GM23338 (cell line): ENCODE results near the gene UIMC1. TPM values are rescaled to one million over a fixed set of nuclear protein-coding genes. Genes with fewer than 3 reads are reported as not detected.

Experiments
- ATAC-seq: fragments of 200-7000 bp; cut with Tn5 transposase; 3 replicates; pipeline ENCODE4 v1.9.1; 2020
- DNase-seq: peaks from one replicate; pipeline ENCODE4 v3.0.0-alpha.2; 2015; ENCODE audit warnings: low spot score
- H2AFZ ChIP-seq: fragments of 200-600 bp; sonication (generic); 2 replicates; pipeline ENCODE4 v1.8.0; 2016; ENCODE audit warnings: antibody characterized with exemption, mild to moderate bottlenecking, moderate library complexity
- H3F3A ChIP-seq: fragments of 200-600 bp; sonication (generic); replicated peaks from 2 replicates; pipeline ENCODE4 v1.8.0; 2017; ENCODE audit warnings: antibody characterized with exemption, mixed run types, low read depth
- H3K27ac ChIP-seq: fragments of 200-600 bp; sonication (generic); 2 replicates; pipeline ENCODE4 v1.6.1; 2016; ENCODE audit warnings: low read depth
- H3K27me3 ChIP-seq: fragments of 200-600 bp; sonication (generic); 2 replicates; pipeline ENCODE4 v1.8.0; 2016; ENCODE audit warnings: mild to moderate bottlenecking, mixed run types, moderate library complexity; ENCODE audit not compliant: insufficient read depth
- H3K36me3 ChIP-seq: fragments of 200-600 bp; sonication (generic); 2 replicates; pipeline ENCODE4 v1.8.0; 2016; ENCODE audit warnings: mild to moderate bottlenecking; ENCODE audit not compliant: insufficient read depth
- H3K4me1 ChIP-seq: fragments of 200-600 bp; sonication (generic); 2 replicates; pipeline ENCODE4 v1.8.0; 2016; ENCODE audit warnings: mild to moderate bottlenecking, moderate library complexity; ENCODE audit not compliant: insufficient read depth
- H3K4me2 ChIP-seq: fragments of 200-600 bp; sonication (generic); 2 replicates; pipeline ENCODE4 v1.7.1; 2017; ENCODE audit warnings: mixed run types
- H3K4me3 ChIP-seq: fragments of 200-600 bp; sonication (generic); 2 replicates; pipeline ENCODE4 v1.6.1; 2016; ENCODE audit warnings: mixed run types
- H3K79me2 ChIP-seq: fragments of 200-600 bp; sonication (generic); replicated peaks from 2 replicates; pipeline ENCODE4 v1.8.0; 2017; ENCODE audit warnings: mild to moderate bottlenecking; ENCODE audit not compliant: insufficient read depth
- H3K9me2 ChIP-seq: fragments of 200-600 bp; sonication (generic); 2 replicates; pipeline ENCODE4 v1.8.0; 2017; ENCODE audit not compliant: insufficient read depth
- H4K20me1 ChIP-seq: fragments of 200-600 bp; sonication (generic); replicated peaks from 2 replicates; pipeline ENCODE4 v1.8.0; 2017; ENCODE audit warnings: mild to moderate bottlenecking; ENCODE audit not compliant: insufficient read depth
- H3K27ac Mint-ChIP-seq: 2 replicates; pipeline ENCODE4 v1.8.0; 2020; ENCODE audit warnings: inconsistent platforms, mild to moderate bottlenecking, moderate library complexity, mixed read lengths
- H3K27me3 Mint-ChIP-seq: 3 replicates; pipeline ENCODE4 v1.8.0; 2022; ENCODE audit warnings: low read depth, mild to moderate bottlenecking, moderate library complexity, mixed read lengths, inconsistent platforms; ENCODE audit not compliant: insufficient read depth, poor library complexity
- H3K36me3 Mint-ChIP-seq: 3 replicates; pipeline ENCODE4 v1.8.0; 2021; ENCODE audit warnings: low read depth, mild to moderate bottlenecking, inconsistent platforms, moderate library complexity, mixed read lengths
- H3K4me1 Mint-ChIP-seq: 3 replicates; pipeline ENCODE4 v1.8.0; 2020; ENCODE audit warnings: mild to moderate bottlenecking, inconsistent platforms, mixed read lengths
- H3K4me3 Mint-ChIP-seq: 3 replicates; pipeline ENCODE4 v1.8.0; 2021; ENCODE audit warnings: moderate library complexity, mild to moderate bottlenecking, inconsistent platforms, mixed read lengths
- H3K9me3 Mint-ChIP-seq: 3 replicates; pipeline ENCODE4 v1.8.0; 2020; ENCODE audit warnings: moderate library complexity, mild to moderate bottlenecking, inconsistent platforms, mixed read lengths
- CREB1 ChIP-seq: fragments of 250-450 bp; sonication (Bioruptor Pico); IDR thresholded peaks from 2 replicates; pipeline ENCODE4 v1.5.0; 2020; ENCODE audit warnings: low read depth, mild to moderate bottlenecking, moderate library complexity
- CTCF ChIP-seq, 2 experiments: fragments of 200-600 bp in 1 of 2; sonication (generic) in 1 of 2; conservative IDR thresholded peaks; 2 replicates each; pipeline versions ENCODE4 v1.5.1 to v1.6.1; 2016 to 2017; ENCODE audit warnings: antibody characterized with exemption in 2 of 2, low read depth in 2 of 2, mild to moderate bottlenecking in 2 of 2, moderate library complexity in 1 of 2
- EZH2 ChIP-seq: fragments of 200-600 bp; sonication (generic); IDR thresholded peaks from one replicate; pipeline ENCODE4 v1.8.0; 2017; ENCODE audit warnings: antibody characterized with exemption, mild to moderate bottlenecking, low read depth; ENCODE audit not compliant: unreplicated experiment
- JUNB ChIP-seq: IDR thresholded peaks from one replicate; pipeline ENCODE4 v1.6.1; 2016; ENCODE audit warnings: antibody characterized with exemption; ENCODE audit not compliant: unreplicated experiment
- NANOG ChIP-seq: IDR thresholded peaks from 2 replicates; pipeline ENCODE4 v1.6.1; 2016; ENCODE audit warnings: antibody characterized with exemption, borderline replicate concordance
- POLR2AphosphoS5 ChIP-seq: IDR thresholded peaks from 2 replicates; pipeline ENCODE4 v1.6.1; 2016; ENCODE audit warnings: antibody characterized with exemption, low read depth
- STAT1 ChIP-seq: IDR thresholded peaks from one replicate; pipeline ENCODE4 v1.6.1; 2016; ENCODE audit warnings: antibody characterized with exemption; ENCODE audit not compliant: unreplicated experiment
- ZNF331 ChIP-seq: fragments of 250-450 bp; sonication (Bioruptor Pico); IDR thresholded peaks from 2 replicates; pipeline ENCODE4 v1.5.0; 2020; ENCODE audit warnings: low read depth, mild to moderate bottlenecking, moderate library complexity
- polyA plus RNA-seq: library from polyadenylated mRNA; unstranded; fragments of >200 nt; fragmentation: Nextera tagmentation; extraction: Ambion mirVana; gene quantifications from 2 replicates; pipeline ENCODE4 v1.2.1, GENCODE V29; 2016
- total RNA-seq: library from RNA; depleted of rRNA; stranded (reverse); fragments of >200 nt; shearing (Covaris generic); gene quantifications from 2 replicates; pipeline ENCODE4 v1.2.3, GENCODE V29; 2014
- TF ChIP-seq, protein P1 (sequence below): fragments of 250-450 bp; sonication (Bioruptor Pico); IDR thresholded peaks from 2 replicates; pipeline ENCODE4 v1.5.0; 2020; ENCODE audit warnings: mild to moderate bottlenecking, moderate library complexity
- TF ChIP-seq, protein P2 (sequence below): IDR thresholded peaks from 2 replicates; pipeline ENCODE4 v1.6.1; 2016; ENCODE audit warnings: antibody characterized with exemption
- TF ChIP-seq, protein P3 (sequence below): IDR thresholded peaks from one replicate; pipeline ENCODE4 v1.6.1; 2018; ENCODE audit warnings: antibody characterized with exemption; ENCODE audit not compliant: unreplicated experiment

UIMC1 gene
- total and polyA plus RNA-seq, 2 experiments from 2014 or later, result 36.4 to 40.1 TPM

GRCh38 chr5:176895831-176896230 is 110.7 kb downstream of the UIMC1 start (continued):
- TF ChIP-seq, protein P1, sequence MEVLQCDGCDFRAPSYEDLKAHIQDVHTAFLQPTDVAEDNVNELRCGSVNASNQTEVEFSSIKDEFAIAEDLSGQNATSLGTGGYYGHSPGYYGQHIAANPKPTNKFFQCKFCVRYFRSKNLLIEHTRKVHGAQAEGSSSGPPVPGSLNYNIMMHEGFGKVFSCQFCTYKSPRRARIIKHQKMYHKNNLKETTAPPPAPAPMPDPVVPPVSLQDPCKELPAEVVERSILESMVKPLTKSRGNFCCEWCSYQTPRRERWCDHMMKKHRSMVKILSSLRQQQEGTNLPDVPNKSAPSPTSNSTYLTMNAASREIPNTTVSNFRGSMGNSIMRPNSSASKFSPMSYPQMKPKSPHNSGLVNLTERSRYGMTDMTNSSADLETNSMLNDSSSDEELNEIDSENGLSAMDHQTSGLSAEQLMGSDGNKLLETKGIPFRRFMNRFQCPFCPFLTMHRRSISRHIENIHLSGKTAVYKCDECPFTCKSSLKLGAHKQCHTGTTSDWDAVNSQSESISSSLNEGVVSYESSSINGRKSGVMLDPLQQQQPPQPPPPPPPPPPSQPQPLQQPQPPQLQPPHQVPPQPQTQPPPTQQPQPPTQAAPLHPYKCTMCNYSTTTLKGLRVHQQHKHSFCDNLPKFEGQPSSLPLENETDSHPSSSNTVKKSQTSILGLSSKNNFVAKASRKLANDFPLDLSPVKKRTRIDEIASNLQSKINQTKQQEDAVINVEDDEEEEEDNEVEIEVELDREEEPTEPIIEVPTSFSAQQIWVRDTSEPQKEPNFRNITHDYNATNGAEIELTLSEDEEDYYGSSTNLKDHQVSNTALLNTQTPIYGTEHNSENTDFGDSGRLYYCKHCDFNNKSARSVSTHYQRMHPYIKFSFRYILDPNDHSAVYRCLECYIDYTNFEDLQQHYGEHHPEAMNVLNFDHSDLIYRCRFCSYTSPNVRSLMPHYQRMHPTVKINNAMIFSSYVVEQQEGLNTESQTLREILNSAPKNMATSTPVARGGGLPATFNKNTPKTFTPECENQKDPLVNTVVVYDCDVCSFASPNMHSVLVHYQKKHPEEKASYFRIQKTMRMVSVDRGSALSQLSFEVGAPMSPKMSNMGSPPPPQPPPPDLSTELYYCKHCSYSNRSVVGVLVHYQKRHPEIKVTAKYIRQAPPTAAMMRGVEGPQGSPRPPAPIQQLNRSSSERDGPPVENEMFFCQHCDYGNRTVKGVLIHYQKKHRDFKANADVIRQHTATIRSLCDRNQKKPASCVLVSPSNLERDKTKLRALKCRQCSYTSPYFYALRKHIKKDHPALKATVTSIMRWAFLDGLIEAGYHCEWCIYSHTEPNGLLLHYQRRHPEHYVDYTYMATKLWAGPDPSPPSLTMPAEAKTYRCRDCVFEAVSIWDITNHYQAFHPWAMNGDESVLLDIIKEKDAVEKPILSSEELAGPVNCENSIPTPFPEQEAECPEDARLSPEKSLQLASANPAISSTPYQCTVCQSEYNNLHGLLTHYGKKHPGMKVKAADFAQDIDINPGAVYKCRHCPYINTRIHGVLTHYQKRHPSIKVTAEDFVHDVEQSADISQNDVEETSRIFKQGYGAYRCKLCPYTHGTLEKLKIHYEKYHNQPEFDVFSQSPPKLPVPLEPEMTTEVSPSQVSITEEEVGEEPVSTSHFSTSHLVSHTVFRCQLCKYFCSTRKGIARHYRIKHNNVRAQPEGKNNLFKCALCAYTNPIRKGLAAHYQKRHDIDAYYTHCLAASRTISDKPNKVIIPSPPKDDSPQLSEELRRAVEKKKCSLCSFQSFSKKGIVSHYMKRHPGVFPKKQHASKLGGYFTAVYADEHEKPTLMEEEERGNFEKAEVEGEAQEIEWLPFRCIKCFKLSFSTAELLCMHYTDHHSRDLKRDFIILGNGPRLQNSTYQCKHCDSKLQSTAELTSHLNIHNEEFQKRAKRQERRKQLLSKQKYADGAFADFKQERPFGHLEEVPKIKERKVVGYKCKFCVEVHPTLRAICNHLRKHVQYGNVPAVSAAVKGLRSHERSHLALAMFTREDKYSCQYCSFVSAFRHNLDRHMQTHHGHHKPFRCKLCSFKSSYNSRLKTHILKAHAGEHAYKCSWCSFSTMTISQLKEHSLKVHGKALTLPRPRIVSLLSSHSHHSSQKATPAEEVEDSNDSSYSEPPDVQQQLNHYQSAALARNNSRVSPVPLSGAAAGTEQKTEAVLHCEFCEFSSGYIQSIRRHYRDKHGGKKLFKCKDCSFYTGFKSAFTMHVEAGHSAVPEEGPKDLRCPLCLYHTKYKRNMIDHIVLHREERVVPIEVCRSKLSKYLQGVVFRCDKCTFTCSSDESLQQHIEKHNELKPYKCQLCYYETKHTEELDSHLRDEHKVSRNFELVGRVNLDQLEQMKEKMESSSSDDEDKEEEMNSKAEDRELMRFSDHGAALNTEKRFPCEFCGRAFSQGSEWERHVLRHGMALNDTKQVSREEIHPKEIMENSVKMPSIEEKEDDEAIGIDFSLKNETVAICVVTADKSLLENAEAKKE (CRISPR knock-in tag), result no peak
- no peak for TF ChIP-seq STAT1
- TF ChIP-seq CTCF (conservative IDR thresholded peaks at IDR 0.05; ENCODE audit: low read depth in 2 of 2), result no peak

DNA sequence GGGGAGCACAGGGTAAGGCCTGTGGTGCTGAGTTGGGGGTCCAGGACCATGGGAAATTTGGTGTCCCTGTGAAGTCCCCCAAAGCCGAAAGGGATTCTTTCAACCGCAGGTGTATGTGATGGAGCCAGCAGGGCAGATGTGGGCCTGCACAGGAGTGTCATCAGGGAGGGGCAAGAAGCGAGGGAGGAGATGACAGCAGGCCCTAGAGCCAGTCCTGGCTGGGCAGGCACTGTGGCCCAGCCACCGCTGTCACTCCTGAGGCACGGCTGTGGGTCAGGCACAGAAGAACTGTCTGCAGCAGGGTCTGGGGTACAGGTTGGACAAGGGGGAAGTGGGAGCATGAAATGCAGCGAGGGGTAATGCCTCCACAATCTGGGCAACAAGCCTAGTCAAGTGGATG is 112.3 kb downstream of the UIMC1 start:
- H3K79me2 ChIP-seq, result no peaks in the 10 kb centered on the region
- ATAC-seq (no peak), DNase-seq (no peak)
- H3K9me3 Mint-ChIP-seq, result no peaks in the 10 kb centered on the region
- no peak overlapping the region for H2AFZ ChIP-seq
- H3K4me2 ChIP-seq, result no peak overlapping the region
- no peak overlapping the region for H3K4me3 Mint-ChIP-seq
- no peaks in the 10 kb centered on the region for H3K36me3 ChIP-seq
- H3K36me3 Mint-ChIP-seq, result no peaks in the 10 kb centered on the region
- no peak overlapping the region for H3K27ac ChIP-seq
- no peak overlapping the region for H3K4me3 ChIP-seq
- H4K20me1 ChIP-seq, result no peaks in the 10 kb centered on the region
- H3K4me1 Mint-ChIP-seq, result peaks cover 12% of the 10 kb centered on the region
- H3K4me1 ChIP-seq, result no peaks in the 10 kb centered on the region
- no peaks in the 10 kb centered on the region for H3K9me2 ChIP-seq
- H3K27me3 ChIP-seq, result no peaks in the 10 kb centered on the region
- peaks cover 5% of the 10 kb centered on the region for H3K27me3 Mint-ChIP-seq
- H3F3A ChIP-seq, result no peaks in the 10 kb centered on the region
- no peak overlapping the region; the same call in 1 of the 2 replicates for H3K27ac Mint-ChIP-seq
- TF ChIP-seq, protein P2, sequence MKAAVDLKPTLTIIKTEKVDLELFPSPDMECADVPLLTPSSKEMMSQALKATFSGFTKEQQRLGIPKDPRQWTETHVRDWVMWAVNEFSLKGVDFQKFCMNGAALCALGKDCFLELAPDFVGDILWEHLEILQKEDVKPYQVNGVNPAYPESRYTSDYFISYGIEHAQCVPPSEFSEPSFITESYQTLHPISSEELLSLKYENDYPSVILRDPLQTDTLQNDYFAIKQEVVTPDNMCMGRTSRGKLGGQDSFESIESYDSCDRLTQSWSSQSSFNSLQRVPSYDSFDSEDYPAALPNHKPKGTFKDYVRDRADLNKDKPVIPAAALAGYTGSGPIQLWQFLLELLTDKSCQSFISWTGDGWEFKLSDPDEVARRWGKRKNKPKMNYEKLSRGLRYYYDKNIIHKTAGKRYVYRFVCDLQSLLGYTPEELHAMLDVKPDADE, result no peak
- TF ChIP-seq NANOG, result no peak
- TF ChIP-seq CREB1, result no peak
- TF ChIP-seq ZNF331 (CRISPR knock-in tag), result no peak
- TF ChIP-seq JUNB, result no peak
- TF ChIP-seq POLR2AphosphoS5, result no peak
- no peak for TF ChIP-seq EZH2
- TF ChIP-seq, protein P3, sequence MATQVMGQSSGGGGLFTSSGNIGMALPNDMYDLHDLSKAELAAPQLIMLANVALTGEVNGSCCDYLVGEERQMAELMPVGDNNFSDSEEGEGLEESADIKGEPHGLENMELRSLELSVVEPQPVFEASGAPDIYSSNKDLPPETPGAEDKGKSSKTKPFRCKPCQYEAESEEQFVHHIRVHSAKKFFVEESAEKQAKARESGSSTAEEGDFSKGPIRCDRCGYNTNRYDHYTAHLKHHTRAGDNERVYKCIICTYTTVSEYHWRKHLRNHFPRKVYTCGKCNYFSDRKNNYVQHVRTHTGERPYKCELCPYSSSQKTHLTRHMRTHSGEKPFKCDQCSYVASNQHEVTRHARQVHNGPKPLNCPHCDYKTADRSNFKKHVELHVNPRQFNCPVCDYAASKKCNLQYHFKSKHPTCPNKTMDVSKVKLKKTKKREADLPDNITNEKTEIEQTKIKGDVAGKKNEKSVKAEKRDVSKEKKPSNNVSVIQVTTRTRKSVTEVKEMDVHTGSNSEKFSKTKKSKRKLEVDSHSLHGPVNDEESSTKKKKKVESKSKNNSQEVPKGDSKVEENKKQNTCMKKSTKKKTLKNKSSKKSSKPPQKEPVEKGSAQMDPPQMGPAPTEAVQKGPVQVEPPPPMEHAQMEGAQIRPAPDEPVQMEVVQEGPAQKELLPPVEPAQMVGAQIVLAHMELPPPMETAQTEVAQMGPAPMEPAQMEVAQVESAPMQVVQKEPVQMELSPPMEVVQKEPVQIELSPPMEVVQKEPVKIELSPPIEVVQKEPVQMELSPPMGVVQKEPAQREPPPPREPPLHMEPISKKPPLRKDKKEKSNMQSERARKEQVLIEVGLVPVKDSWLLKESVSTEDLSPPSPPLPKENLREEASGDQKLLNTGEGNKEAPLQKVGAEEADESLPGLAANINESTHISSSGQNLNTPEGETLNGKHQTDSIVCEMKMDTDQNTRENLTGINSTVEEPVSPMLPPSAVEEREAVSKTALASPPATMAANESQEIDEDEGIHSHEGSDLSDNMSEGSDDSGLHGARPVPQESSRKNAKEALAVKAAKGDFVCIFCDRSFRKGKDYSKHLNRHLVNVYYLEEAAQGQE, result no peak
- no peak for TF ChIP-seq CTCF (conservative IDR thresholded peaks at IDR 0.05; ENCODE audit: low read depth in 2 of 2)
